Stimulated activated naive CD8-positive, alpha-beta T cell treated with anti-CD3 and anti-CD28 coated beads, Interleukin-15, Interleukin-2, amounts not matched to agents 100 ng/mL and 50 ng/mL, for 24 hours (primary cell): ENCODE measurements around the gene RBM19.

Experiments
- H3K27ac Mint-ChIP-seq: one replicate; pipeline ENCODE4 v1.8.0; 2021; ENCODE audit warnings: mild to moderate bottlenecking, mixed read lengths
- H3K27me3 Mint-ChIP-seq: one replicate; pipeline ENCODE4 v1.8.0; 2021; ENCODE audit warnings: mixed read lengths
- H3K36me3 Mint-ChIP-seq: one replicate; pipeline ENCODE4 v1.8.0; 2021; ENCODE audit warnings: low read depth, mixed read lengths
- H3K4me1 Mint-ChIP-seq: one replicate; pipeline ENCODE4 v1.8.0; 2021; ENCODE audit warnings: low read depth, mixed read lengths
- H3K4me3 Mint-ChIP-seq: one replicate; pipeline ENCODE4 v1.8.0; 2021; ENCODE audit warnings: mild to moderate bottlenecking, mixed read lengths
- H3K9me3 Mint-ChIP-seq: one replicate; pipeline ENCODE4 v1.8.0; 2021; ENCODE audit warnings: mixed read lengths

Gene RBM19

GRCh38 chr12:113933201-113933786 is 32.8 kb downstream of the RBM19 start:
- H3K36me3 Mint-ChIP-seq, result peaks cover 79% of the 10 kb centered on the region
- H3K4me3 Mint-ChIP-seq, result no peak overlapping the region
- H3K9me3 Mint-ChIP-seq, result no peaks in the 10 kb centered on the region
- peaks cover 25% of the 10 kb centered on the region for H3K4me1 Mint-ChIP-seq
- no peaks in the 10 kb centered on the region for H3K27me3 Mint-ChIP-seq
- no peak overlapping the region for H3K27ac Mint-ChIP-seq

GRCh38 chr12:113932381-113933196 is 33.5 kb downstream of the RBM19 start:
- Mint-ChIP-seq H3K4me1 (peaks cover 25% of the 10 kb centered on the region), H3K36me3 (peaks cover 76% of the 10 kb centered on the region), H3K9me3 (no peaks in the 10 kb centered on the region), H3K27me3 (no peaks in the 10 kb centered on the region), H3K27ac (no peak overlapping the region), H3K4me3 (no peak overlapping the region)

GRCh38 chr12:113931517-113931916 is 34.6 kb downstream of the RBM19 start:
- no peaks in the 10 kb centered on the region for H3K27me3 Mint-ChIP-seq
- no peak overlapping the region for H3K27ac Mint-ChIP-seq
- peaks cover 79% of the 10 kb centered on the region for H3K36me3 Mint-ChIP-seq
- H3K9me3 Mint-ChIP-seq, result no peaks in the 10 kb centered on the region
- H3K4me1 Mint-ChIP-seq, result peaks cover 25% of the 10 kb centered on the region
- H3K4me3 Mint-ChIP-seq, result no peak overlapping the region

GRCh38 chr12:113930249-113930648 is 35.9 kb downstream of the RBM19 start:
- no peak overlapping the region for H3K4me3 Mint-ChIP-seq
- peaks cover 81% of the 10 kb centered on the region for H3K36me3 Mint-ChIP-seq
- H3K27ac Mint-ChIP-seq, result no peak overlapping the region
- peaks cover 25% of the 10 kb centered on the region for H3K4me1 Mint-ChIP-seq
- H3K9me3 Mint-ChIP-seq, result no peaks in the 10 kb centered on the region
- H3K27me3 Mint-ChIP-seq, result no peaks in the 10 kb centered on the region

DNA sequence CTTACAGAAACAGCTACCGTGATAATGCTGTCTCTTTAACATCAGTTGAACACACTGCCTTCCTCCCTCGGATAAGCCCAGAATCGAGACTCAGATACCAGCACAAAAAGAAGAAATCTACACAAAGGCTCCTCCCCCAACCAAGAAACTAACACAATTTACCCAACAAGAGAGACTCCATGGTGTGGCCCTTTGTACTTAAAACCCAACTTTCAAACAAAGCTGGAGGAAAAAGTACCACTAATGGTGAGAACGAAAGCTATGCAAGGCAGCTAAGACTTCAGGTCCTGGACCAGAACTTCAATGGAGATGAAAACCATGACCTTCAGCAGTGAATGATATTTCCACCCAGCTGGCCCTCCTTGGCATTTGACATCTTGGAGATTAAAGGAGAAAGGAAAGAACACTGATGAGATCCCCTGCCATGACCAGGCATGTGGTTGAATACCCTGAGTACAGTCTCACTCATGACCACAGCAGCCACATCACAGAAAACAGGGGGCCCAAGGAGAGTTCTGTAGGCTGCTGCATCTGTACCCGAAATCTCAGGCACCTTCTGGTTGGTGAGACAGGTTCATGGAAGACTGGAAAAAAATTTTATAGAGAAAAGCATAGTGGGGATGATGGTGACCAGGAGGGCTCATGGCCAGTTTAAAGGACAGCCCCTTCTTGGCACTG is 36.7 kb downstream of the RBM19 start:
- Mint-ChIP-seq H3K27me3 (no peaks in the 10 kb centered on the region), H3K36me3 (peaks cover 81% of the 10 kb centered on the region), H3K4me3 (no peak overlapping the region), H3K9me3 (no peaks in the 10 kb centered on the region), H3K4me1 (peaks cover 25% of the 10 kb centered on the region), H3K27ac (peak overlapping the region; percentile 73)

DNA sequence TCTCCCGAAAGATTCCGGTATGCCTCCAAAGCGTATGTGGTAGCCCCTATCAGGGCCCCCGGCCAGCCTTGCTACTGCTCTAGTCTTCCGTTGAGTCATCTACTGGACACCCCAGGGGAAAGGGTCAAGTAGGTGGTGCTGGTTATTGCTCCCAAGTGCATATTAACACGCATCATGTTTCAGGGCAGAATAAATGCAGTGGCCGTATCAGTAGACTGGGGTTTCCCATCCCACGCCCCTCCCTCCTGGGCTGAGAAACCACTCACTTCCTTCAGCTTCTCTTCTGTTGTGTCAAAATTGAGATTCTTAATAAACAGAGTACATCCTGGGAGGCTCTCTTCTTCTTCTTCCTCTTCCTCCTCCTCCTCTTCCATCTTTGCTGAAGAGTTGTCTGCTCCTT is 39.3 kb downstream of the RBM19 start:
- Mint-ChIP-seq H3K4me1 (peaks cover 25% of the 10 kb centered on the region), H3K27ac (no peak overlapping the region), H3K27me3 (no peaks in the 10 kb centered on the region), H3K36me3 (peaks cover 88% of the 10 kb centered on the region), H3K4me3 (no peak overlapping the region), H3K9me3 (no peaks in the 10 kb centered on the region)

DNA sequence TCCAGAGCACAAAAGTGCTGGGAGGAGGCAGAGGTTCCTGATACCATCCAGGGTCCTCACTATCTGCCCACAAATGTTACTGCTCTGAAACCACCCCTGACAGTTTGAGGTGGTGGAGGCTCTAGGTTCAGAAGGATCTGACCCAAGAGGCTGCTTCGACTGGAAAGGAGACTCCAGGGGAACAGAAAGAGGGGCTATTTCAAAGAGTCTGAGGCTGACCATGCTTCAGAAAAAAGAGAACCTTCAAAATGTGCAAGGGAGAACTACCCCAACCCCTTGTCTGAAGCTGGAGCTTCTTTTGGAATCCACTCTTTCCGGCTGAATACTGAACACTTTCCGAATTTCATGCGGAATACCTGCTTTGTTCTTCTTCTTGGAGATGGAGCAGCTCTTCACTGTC is 41.8 kb downstream of the RBM19 start:
- Mint-ChIP-seq H3K36me3 (peaks cover 83% of the 10 kb centered on the region), H3K4me1 (peaks cover 10% of the 10 kb centered on the region), H3K27ac (no peak overlapping the region), H3K27me3 (no peaks in the 10 kb centered on the region), H3K9me3 (no peaks in the 10 kb centered on the region), H3K4me3 (no peak overlapping the region)

DNA sequence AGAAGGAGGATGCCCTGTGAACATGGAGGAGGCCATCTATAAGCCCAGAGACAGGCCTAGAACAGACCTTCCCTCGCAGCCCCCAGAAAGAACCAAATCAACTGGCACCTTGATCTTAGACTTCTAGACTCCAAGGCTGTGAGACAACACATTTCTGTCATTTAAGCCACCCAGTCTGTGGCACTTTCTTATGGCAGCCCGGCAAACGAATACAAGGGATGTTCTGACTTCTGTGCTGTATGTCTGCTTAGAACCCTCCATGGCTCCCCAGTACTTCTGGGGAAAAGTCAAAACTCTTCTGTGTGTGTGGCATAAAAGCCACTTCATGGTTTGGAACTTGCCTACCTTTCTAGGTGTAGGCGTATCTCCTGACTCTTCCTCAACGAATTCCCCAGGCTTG is 42.9 kb downstream of the RBM19 start:
- H3K4me3 Mint-ChIP-seq, result no peak overlapping the region
- H3K4me1 Mint-ChIP-seq, result no peaks in the 10 kb centered on the region
- H3K27ac Mint-ChIP-seq, result no peak overlapping the region
- H3K9me3 Mint-ChIP-seq, result no peaks in the 10 kb centered on the region
- no peaks in the 10 kb centered on the region for H3K27me3 Mint-ChIP-seq
- H3K36me3 Mint-ChIP-seq, result peaks cover 73% of the 10 kb centered on the region

- H3K27me3 Mint-ChIP-seq, result no peaks in the 10 kb centered on the region
These were observed 44.7 kb downstream of the RBM19 start for GRCh38 chr12:113921430-113921829.

GRCh38 chr12:113919791-113920190 is 46.3 kb downstream of the RBM19 start:
- H3K9me3 Mint-ChIP-seq, result no peaks in the 10 kb centered on the region
- no peaks in the 10 kb centered on the region for H3K4me1 Mint-ChIP-seq
- H3K4me3 Mint-ChIP-seq, result no peak overlapping the region
- H3K36me3 Mint-ChIP-seq, result peaks cover 63% of the 10 kb centered on the region
- no peak overlapping the region for H3K27ac Mint-ChIP-seq
- H3K27me3 Mint-ChIP-seq, result no peaks in the 10 kb centered on the region

More at GRCh38 chr12:113921430-113921829, 44.7 kb downstream of the RBM19 start:
- Mint-ChIP-seq H3K4me3 (no peak overlapping the region), H3K9me3 (no peaks in the 10 kb centered on the region), H3K36me3 (peaks cover 68% of the 10 kb centered on the region), H3K27ac (no peak overlapping the region), H3K4me1 (no peaks in the 10 kb centered on the region)

DNA sequence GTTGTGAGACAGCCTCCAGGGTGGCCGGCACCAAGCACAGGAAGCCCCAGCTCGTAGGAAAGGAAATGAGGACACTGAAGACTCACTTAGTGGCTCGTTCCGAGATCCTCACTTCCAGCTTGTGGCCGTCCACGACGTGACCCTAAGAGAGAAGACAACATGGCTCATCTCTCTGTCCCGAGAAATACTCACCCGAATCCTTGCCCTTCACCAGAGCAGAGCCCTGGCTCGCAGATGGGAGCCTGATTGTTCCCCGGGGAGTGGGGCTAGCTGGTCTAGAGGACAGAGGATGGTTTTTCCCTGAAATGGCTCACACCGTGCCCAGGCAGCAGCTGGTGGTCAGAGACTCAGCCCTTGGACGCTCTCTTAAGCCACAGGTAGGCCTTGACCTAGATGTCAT is 47.8 kb downstream of the RBM19 start:
- H3K27ac Mint-ChIP-seq, result no peak overlapping the region
- no peaks in the 10 kb centered on the region for H3K9me3 Mint-ChIP-seq
- H3K36me3 Mint-ChIP-seq, result peaks cover 51% of the 10 kb centered on the region
- H3K4me1 Mint-ChIP-seq, result no peaks in the 10 kb centered on the region
- no peak overlapping the region for H3K4me3 Mint-ChIP-seq
- no peaks in the 10 kb centered on the region for H3K27me3 Mint-ChIP-seq

DNA sequence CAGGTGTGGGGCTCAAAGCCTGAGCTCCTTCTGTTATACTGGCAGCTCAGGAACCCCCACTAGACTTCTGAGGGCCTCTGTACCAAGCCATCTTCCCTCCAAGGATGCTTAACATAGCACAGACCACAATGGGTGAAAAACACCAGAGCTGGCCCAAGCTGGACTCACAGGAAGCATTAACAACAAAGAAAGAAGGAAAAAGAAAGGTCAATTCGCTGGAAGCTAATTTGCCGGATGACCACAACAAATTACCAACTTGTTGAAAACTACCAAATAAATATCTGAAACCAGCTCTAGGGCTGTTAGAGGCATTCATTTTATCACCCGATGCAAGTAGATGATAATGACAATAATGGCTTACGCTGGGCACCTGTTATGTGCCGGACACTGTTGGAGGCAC is 48.7 kb downstream of the RBM19 start:
- H3K4me1 Mint-ChIP-seq, result no peaks in the 10 kb centered on the region
- no peaks in the 10 kb centered on the region for H3K9me3 Mint-ChIP-seq
- H3K36me3 Mint-ChIP-seq, result peaks cover 54% of the 10 kb centered on the region
- no peaks in the 10 kb centered on the region for H3K27me3 Mint-ChIP-seq
- no peak overlapping the region for H3K4me3 Mint-ChIP-seq
- H3K27ac Mint-ChIP-seq, result no peak overlapping the region

DNA sequence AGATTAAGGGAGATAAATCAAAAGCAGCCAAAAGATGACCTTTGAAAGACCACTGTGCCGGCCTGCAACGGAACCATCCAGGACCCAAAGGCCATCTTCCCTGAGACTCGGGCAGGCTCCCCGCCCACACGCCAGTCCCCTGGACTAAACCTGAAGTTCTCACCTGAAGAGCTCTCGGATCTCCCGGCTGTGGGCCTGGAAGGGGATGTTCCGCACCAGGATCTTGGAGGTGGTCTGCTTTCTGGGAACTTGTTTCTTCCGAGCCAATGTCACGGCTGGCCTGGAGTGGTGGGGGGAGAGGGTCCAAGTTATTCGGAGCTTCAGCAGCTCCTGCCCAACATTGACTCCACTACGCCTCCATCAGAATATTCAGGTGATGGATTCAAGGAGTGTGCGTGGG is 51.3 kb downstream of the RBM19 start:
- no peaks in the 10 kb centered on the region for H3K27me3 Mint-ChIP-seq
- no peaks in the 10 kb centered on the region for H3K9me3 Mint-ChIP-seq
- no peak overlapping the region for H3K27ac Mint-ChIP-seq
- no peaks in the 10 kb centered on the region for H3K4me1 Mint-ChIP-seq
- no peak overlapping the region for H3K4me3 Mint-ChIP-seq
- H3K36me3 Mint-ChIP-seq, result peaks cover 45% of the 10 kb centered on the region

DNA sequence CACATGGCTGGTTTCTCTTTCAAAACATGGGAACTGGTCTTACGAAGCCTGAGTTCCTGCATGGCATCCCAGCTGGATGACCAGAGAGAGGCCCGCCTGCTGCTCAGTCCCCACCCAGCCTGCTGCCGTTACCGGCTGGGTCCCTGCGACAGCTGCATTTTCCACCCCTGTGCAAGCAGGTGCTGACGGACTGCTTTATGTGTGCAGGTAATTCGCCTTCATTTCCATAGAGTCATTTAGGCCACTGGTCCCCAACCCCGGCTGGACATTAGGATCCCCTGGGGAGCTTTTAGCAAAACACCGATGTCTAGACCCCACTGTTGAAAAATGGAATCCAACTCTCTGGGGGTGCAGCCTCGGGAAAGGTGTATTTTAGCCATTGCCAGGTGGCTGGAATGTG is 51.9 kb downstream of the RBM19 start:
- H3K4me1 Mint-ChIP-seq, result no peaks in the 10 kb centered on the region
- H3K27ac Mint-ChIP-seq, result no peak overlapping the region

GRCh38 chr12:113912760-113913329 is 53.3 kb downstream of the RBM19 start:
- Mint-ChIP-seq H3K4me1 (no peaks in the 10 kb centered on the region), H3K36me3 (peaks cover 53% of the 10 kb centered on the region), H3K27me3 (no peaks in the 10 kb centered on the region), H3K9me3 (no peaks in the 10 kb centered on the region), H3K27ac (no peak overlapping the region), H3K4me3 (no peak overlapping the region)

More for the DNA sequence above, 51.9 kb downstream of the RBM19 start:
- H3K36me3 Mint-ChIP-seq, result peaks cover 48% of the 10 kb centered on the region
- H3K27me3 Mint-ChIP-seq, result no peaks in the 10 kb centered on the region
- H3K9me3 Mint-ChIP-seq, result no peaks in the 10 kb centered on the region
- H3K4me3 Mint-ChIP-seq, result no peak overlapping the region
